Measurements from ENCODE around the gene DPH7. TPM values are rescaled to one million over a fixed set of nuclear protein-coding genes. Genes with fewer than 3 reads are reported as not detected.
"Not testable (repeated sequence)": the region's sequence is repeated elsewhere in the genome, so short reads cannot be mapped to it uniquely, and the experiment has no call there.

Gene DPH7
- total and polyA plus RNA-seq, 11 donors: 12.6 to 23.7 (median 16.7) TPM

- DNase-seq (peak in 1 of 5 donors; percentile 21), ATAC-seq (peak in 3 of 4 donors; percentile 60 to 72 (median 68))
- 58 to 66% (median 63%) methylated on average over 18 to 19 of the region's 19 CpGs for WGBS, 4 donors
- Histone ChIP-seq H3K4me1 (peaks cover 0 to 10% (median 6%) of the 10 kb centered on the region in 12 donors), H3K4me3 (no peak overlapping the region), H3K27ac (no peak overlapping the region), H3K36me3 (peaks cover 0 to 13% (median 2%) of the 10 kb centered on the region in 9 donors), H3K27me3 (no peaks in the 10 kb centered on the region), H3K9me3 (no peaks in the 10 kb centered on the region)
- TF ChIP-seq CTCF (IDR thresholded peaks at IDR 0.05): peak; percentile 32 to 74 (median 58)
- no peak for TF ChIP-seq POLR2A (IDR thresholded peaks at IDR 0.05)
- intact Hi-C loops (cut with DNase I): no loop called here
Measured at GRCh38 chr9:137534256-137535119, 44.2 kb downstream of the DPH7 start.

GRCh38 chr9:137532891-137533468 lies 45.7 kb downstream of the DPH7 start:
- H3K9me3 ChIP-seq; H3K27ac ChIP-seq; ATAC-seq; H3K4me1 ChIP-seq; H3K27me3 ChIP-seq; H3K4me3 ChIP-seq; intact Hi-C loops (cut with DNase I); H3K36me3 ChIP-seq: not testable (repeated sequence)
- DNase-seq: peak in 1 of 5 donors; percentile 9
- WGBS, 4 donors: 79 to 91% (median 86%) methylated on average over 10 of the region's 10 CpGs

GRCh38 chr9:137531099-137531765 lies 47.5 kb downstream of the DPH7 start:
- Histone ChIP-seq H3K27ac (no peak overlapping the region), H3K27me3 (no peaks in the 10 kb centered on the region), H3K4me3 (no peak overlapping the region), H3K36me3 (no peaks in the 10 kb centered on the region), H3K4me1 (peaks cover 0 to 10% (median 6%) of the 10 kb centered on the region in 12 donors), H3K9me3 (no peaks in the 10 kb centered on the region)
- DNase-seq (no peak), ATAC-seq (peak in 1 of 4 donors; percentile 18)
- TF ChIP-seq POLR2A (IDR thresholded peaks at IDR 0.05): no peak
- TF ChIP-seq CTCF (IDR thresholded peaks at IDR 0.05): no peak
- WGBS, 4 donors: 69 to 78% (median 72%) methylated on average over 17 of the region's 17 CpGs
- intact Hi-C loops (cut with DNase I): no loop called here

- Histone ChIP-seq H3K27me3 (no peaks in the 10 kb centered on the region), H3K9me3 (no peaks in the 10 kb centered on the region), H3K4me3 (no peak overlapping the region), H3K27ac (no peak overlapping the region), H3K4me1 (peaks cover 0 to 9% (median 6%) of the 10 kb centered on the region in 12 donors), H3K36me3 (no peaks in the 10 kb centered on the region)
- intact Hi-C loops (cut with DNase I): no loop called here
- ATAC-seq (no peak), DNase-seq (no peak)
- 68 to 73% (median 72%) methylated on average over 5 of the region's 5 CpGs for WGBS, 4 donors
- TF ChIP-seq POLR2A (IDR thresholded peaks at IDR 0.05): no peak
- TF ChIP-seq CTCF (IDR thresholded peaks at IDR 0.05): no peak
Measured at GRCh38 chr9:137530331-137530730, 48.4 kb downstream of the DPH7 start.
